Activated CD8-positive, alpha-beta memory T cell treated with anti-CD3 and anti-CD28 coated beads, Interleukin-2, amount 50 U/mL, for 1 hour (primary cell): Measurements from ENCODE around the gene IGFBP4.

Experiments
- DNase-seq: peaks from one replicate; pipeline ENCODE4 v3.0.0-alpha.2; 2020; ENCODE audit errors: extremely low read depth

IGFBP4 gene

DNA sequence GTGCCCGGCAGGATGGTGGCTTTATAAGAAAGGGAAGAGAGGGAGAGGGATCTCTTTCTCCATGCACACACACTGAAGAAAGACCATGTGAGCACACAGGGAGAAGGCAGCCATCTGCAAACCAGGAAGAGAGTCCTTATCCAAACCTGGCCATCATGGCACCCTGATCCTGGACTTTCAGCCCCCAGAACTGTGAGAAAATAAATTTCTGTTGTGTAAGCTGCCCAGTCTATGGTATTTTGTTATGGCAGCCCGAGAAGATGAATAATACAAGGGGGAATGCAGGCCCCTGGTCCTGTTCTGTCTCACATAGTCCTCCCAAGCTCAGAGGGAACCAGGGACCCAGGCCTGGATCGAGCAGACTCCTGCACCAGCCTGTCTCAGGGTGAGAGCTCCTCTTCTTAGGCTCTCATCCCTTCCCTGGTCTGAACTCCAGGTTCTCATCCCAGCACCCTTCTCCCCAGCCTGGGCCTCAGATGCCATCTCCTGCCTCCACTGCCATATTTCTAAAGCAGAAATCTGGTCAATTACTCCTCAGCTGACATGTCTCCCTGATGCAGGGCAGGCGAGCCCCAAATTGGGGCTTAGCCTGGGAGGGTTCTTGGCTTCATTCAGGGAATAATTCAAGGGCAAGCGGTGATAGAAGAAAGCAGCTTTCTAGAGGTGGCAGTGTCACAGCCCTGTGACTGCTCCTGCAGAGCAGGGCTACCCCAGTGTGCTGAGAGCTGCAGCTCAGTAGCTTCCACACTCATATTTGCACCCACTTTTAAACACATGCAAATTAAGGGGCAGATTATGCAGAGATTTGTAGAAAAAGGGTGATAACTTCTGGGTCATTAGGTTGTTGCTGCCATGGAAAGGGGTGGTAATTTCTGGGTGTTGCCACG, 28.8 kb downstream of the IGFBP4 start:
- DNase-seq = no peak

DNA sequence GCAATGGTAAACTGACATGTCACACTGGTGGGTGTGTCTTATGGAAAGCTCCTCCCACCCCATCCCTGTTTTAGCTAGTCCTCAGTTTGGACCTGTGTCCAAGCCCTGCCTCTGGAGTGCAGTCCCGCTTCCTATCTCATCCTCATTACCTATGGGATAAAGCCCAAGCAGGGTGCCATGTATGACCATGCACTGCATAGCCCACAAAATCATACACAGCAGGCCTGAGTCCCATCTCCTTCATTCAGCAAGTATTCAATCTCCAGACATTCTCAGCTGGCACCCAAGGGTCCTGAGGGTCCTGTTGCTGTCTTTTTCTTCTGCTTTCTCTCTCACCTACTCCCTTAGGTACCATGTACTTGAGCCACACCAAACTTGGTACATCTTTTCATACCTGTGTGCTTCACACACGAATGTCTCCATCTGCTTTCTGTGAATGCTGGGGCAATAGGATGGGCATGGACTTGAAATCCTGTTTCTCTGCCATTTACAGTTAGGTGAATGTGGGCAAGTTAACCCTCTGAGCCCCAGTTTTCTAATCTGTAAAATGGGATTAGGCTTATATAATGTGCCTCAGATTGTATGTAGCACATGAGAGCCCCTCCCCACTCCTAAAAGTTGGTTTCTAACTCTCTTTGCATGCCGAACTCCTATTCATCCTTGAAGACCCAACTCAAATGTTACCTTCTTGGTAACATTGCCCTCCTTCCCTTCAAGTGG, 29.6 kb downstream of the IGFBP4 start:
- no peak for DNase-seq

DNA sequence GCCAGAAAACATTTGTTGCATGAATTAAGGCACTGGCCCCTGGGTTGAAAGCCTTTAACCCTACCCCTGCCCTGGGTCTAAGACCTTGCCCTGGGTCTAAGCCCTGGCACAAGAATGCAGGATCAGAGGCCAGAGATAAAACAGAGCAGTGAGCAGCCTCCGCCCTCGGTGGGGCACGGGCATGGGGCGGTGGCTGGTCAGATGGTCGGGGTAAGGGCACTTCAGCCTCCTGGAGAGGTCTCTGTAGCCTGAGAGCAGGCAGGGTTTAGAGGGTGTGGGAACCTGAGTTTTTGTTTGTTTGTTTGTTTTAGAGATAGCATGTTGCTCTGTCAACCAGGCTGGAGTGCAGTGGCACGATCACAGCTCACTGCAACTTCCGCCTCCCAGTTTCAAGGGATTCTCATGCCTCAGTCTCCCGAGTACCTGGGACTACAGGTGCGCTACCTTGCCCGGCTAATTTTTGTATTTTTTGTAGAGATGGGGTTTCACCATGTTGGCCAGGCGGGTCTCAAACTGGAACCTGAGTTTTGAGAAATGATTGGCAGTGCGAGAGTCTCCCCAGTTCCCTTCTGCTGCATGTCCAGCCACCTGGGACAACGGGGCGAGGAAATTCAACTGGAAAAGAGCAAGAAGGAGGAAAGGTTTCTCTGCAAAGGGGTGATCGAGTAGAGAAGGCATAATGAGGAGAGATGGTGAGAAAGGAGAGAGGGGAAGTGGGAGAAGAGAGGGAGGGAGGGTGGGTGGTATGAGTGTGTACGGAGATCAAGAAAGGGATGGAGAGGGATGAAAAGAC, 30.5 kb downstream of the IGFBP4 start:
- no peak for DNase-seq

DNA sequence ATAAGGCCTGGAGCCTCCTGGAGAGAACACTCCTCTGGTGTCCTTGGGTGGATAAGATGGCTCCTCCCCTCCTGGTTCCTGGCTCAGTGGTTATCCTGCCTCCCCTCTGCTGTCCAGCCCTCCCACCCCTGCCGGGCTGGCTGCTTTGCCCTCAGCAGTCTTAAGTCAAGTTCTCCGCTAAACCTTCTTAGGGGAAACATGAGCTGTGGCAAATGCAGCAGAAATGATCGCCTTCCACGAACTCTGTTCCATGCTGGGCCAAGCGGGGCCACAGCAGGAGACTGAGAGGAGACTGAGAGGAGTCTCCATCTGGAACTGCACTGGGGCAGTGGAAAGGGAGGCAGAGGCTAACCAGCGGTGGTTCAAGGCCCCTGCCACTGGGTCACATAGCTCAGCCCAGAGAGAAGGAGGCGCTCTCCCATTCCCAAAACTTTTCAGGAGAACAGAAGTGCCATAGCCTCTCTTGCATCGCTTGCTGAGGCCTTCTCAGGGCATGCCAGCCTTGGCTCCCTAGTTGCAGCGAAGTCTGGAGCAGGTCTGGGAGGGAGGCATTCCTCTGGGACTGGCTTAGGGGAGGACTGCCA, 31.3 kb downstream of the IGFBP4 start:
- no peak for DNase-seq

- DNase-seq = no peak
These were observed 32.1 kb downstream of the IGFBP4 start for GRCh38 chr17:40475234-40475908.

DNA sequence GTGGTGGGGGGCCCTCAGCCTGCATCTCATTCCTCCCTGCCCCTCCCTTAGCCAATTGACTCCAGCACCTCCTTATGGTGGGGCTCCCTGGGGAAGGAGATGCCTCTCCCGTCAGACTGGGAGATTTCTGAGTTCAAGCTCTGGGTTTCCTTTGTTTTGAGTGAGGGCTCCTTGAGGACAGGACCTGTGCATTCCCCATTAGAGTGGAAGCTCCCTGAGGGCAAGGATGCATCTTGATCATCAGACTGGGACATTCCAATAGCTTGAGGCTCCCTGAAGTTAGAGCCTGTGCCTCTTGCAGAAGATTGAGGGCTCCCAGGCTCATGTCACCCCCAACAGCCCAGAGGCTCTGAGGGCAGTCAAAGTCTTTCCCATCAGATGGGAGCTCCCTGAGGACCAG, 34.5 kb downstream of the IGFBP4 start:
- no peak for DNase-seq

GRCh38 chr17:40478486-40478885, 35.2 kb downstream of the IGFBP4 start:
- no peak for DNase-seq

DNA sequence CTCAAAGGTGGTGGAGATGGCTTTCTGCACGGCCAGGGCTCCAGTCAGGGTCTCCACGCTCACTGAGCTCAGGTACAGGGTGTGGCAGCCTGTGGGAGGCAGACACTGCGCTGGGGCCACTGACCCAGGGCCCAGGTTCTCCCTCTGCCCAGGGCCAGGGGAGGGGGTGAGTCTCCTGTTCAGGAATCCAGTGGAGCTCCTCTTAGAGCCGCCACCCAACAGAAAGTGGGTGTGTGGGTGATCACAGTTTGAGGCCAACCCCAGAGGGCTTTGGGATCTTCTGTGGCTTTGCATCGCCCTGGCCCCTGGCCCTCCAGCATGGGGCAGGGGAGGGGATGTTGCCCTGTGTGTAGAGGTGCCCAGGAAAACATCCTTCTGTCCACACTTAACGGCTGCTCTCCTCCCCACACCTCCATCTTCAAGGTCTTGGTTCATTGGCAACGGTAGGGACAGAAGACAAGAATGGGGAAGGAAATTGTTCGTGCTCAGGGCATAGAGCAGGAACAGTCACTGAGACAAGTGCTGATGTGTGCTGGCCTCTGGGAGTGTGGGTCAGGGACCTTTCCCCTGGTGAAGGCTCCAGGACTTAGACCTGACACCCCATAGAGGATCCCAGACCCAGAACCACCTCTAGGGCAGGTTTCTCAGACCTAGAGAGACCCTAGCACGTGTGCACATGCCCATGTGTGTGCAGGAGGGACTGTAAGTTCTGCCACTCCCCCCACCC, 36.7 kb downstream of the IGFBP4 start:
- no peak for DNase-seq

DNA sequence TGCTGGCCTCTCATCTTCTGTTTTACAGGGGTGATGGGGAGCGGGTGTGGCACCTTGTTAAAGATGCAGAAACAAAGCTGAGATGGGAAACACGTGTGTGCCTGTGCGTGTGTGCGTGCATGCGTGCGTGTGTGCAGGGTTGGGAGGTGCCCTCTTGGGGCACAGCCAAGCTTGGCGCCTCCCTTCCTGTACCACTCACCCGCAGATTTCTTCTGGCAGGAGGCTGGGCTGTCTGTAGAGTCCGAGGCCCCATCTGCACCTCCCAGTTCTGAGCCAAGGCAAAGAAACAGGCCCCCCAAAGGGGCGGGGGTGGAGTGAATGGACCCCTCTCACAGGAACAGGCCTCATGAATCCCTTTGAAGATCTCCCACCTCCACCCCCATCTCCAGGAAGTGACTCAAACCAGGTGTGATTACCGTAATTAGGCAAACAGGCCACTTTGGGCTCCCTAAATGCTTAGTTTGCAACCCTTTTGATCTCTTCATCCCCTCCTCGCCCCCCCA, 37.3 kb downstream of the IGFBP4 start:
- peak; percentile 75 for DNase-seq

DNA sequence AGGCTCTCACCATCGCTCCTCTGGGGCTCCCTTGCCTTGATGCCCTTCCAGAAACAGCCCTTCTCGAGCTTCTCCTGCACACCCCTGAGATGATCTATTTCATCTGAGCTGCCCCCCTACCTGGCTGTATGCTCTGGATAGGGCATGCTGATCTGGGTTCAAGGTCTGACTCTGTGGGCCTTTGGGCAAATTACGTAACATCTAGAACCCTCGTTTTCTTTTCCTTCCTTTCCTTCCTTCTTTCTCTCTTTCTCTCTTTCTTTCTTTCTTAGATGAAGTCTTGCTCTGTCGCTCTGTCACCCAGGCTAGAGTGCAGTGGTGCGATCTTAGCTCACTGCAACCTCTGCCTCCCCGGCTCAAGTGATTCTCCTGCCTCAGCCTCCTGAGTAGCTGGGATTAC, 37.9 kb downstream of the IGFBP4 start:
- DNase-seq = no peak

GRCh38 chr17:40482722-40483121, 39.5 kb downstream of the IGFBP4 start:
- no peak for DNase-seq

DNA sequence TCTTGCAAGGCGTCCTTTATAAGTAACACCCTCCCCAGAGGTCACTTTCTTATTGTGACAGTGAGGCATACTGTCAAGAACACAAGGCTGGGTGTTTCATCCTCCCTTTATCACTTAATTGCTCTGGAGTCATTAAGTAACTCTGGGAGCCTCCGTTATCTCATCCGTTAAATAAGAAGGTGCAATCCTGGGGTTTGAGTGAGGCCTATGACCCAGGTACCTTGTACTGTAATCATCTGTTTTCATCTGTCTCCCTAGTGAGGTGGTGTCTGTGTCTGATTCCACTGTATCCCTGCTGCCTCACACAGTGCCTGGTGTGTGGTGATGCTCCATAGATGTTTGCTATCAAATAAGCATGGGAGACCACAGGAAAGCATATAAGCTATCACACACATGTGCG, 40.4 kb downstream of the IGFBP4 start:
- DNase-seq = no peak

GRCh38 chr17:40484285-40484972, 41.2 kb downstream of the IGFBP4 start:
- no peak for DNase-seq

DNA sequence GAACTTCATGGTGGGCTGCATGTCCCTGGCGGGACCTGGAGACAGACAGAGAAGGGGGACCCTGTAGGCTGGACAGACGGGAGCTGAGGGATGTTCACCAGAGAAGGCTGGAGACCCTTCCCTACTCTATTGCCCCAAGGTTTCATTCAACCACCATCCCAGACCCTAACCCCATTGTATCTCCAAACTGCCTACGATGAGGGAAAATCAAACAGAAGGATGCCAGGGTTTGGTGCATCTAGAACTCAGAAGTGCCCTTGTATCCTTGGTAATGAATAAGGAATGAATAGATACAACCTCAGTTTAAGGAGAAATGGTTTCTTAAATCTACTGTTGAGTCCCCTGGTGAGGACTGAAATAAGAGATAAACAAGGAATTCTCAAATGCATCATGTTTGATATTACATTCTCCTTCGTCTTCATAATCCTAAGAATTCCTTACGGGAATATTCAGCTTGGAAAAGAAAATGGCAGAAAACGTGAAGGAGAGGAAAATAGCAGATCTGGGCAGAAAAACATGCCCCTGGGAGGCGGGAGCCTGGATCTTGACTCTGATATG, 41.8 kb downstream of the IGFBP4 start:
- DNase-seq = no peak

DNA sequence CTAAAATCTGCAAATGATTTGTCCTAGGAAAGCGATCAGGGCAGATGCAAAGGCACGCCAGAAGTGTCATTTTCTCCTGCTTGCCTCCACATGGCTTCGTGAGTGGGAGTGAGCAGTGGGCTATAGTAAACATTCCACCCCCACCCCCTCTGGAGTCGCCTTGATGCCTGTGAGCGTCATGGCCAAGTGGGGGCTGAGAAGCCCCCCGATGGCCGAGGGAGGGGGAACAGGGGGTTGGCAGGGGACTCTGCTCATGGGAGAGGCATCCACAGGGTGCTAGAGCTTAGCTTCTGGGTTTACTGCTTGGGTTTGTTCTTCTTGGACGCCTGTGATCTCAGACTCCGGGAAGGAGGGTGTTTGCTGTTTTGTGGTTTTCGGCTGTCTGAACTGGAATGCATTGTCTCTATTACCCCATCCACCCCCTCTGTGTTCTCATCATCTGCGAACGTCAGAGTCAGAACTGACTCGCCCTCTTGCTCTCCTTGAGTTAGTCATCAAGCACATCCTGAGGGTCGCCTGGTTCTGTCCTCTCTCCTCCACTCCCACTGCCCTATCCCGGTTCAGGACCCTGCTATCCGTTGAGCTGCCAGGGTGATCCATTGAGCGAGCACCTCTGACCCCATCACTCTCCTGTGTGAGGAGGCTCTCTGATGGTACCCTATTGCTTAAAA, 42.7 kb downstream of the IGFBP4 start:
- no peak for DNase-seq

DNA sequence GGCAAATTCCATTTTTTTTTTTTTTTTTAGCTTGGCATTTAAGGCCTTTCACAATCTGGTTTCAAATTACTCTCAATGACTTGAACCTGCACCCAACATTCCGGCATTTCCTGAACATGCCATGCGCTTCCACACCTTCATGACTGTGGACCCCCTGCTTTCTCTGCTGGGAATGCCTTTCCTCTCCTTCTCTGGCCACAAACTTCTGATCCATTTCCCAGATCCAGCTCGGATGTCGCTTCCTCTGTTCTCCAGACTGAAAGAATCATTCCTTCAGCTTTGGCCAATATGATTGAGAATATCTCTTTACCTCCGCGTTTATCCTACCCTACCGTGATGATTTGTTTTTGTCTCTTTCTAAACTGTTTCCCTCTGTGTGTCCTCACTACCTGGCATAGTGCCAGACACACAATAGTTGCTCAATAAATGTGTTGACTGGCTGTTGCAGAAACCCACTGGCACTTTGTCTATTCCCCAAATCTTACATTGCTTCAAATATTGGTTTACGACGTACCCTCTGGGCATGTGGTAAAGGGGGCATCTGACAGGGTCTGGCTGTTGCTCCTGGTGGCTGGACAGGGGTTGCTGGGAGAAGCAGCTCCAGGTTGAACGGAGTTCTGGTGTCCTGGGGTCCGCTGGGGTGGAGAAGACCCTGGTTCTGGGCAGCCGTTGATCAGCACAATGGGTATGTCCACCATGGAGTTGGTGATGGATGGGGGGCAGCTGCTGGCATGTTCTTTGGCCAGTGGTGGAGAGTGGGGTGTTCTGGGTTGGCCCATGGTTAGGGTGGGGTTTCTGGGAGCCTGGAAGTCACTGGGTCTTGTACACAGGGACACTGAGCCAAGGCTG, 43.5 kb downstream of the IGFBP4 start:
- no peak for DNase-seq

DNA sequence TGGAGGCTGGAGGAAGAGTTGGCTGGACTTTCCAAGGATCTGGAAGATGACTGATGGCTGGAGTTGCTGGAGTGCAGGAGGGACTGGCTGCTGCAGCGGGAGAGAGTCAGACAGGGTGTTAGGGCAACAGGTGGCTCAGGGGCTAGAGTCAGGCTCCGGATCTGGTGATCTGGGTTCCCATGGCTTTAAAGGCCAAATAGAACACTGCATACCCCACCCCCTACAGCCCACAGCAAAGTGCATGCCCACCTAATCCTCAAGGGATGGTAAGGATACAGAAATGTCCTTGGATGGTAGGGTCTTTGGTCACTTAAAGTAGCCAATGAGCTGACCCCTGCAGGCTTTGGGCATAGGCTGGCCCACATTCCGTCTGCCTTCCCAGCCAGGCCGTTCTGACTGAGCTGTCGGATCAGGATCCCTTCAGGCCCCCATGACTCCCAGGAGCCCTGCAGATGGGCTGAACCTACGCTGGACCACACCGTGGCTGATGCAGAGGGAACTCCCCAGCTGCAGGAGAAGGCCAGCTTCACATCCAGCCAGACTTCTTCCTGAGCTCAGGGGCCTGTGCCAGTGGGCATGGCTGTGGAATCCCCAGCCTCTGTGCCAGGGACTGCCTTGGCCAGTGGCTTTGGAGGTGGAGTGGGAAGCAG, 44.2 kb downstream of the IGFBP4 start:
- DNase-seq = no peak
